HG02852 (cell line): ENCODE data around the gene ATP5PD.

Experiments used
- ATAC-seq: cut with Tn5 transposase; IDR thresholded peaks from one replicate; pipeline ENCODE4 v1.9.1; 2021; ENCODE audit warnings: mild to moderate bottlenecking, moderate library complexity; ENCODE audit not compliant: unreplicated experiment

ATP5PD gene

GRCh38 chr17:75046407-75047289 is at the start of gene ATP5PD, which contains the start of gene KCTD2:
TSS of gene ATP5PD (minus strand) at chr17:75046969. CDS start at chr17:75042650, 4,319 bp downstream.
TSS of gene KCTD2 (plus strand) at chr17:75047225. CDS start at chr17:75047251, 26 bp downstream.
- ATAC-seq: peak; percentile 92

GRCh38 chr17:75096082-75096625 is 49.4 kb upstream of the ATP5PD start:
- no peak for ATAC-seq

- ATAC-seq: no peak
Measured at GRCh38 chr17:75094871-75095399, 48.2 kb upstream of the ATP5PD start.

GRCh38 chr17:75093548-75094158 is 46.9 kb upstream of the ATP5PD start:
- ATAC-seq: no peak

GRCh38 chr17:75091855-75092327 is 45.1 kb upstream of the ATP5PD start:
- no peak for ATAC-seq

- ATAC-seq: no peak
Measured at GRCh38 chr17:75090871-75091854, 44.4 kb upstream of the ATP5PD start.

GRCh38 chr17:75088465-75089417 is 42.0 kb upstream of the ATP5PD start:
- ATAC-seq: no peak

GRCh38 chr17:75087558-75088453 is 41.0 kb upstream of the ATP5PD start, which contains the start of gene SLC16A5:
TSS of gene SLC16A5 (plus strand) at chr17:75087954. CDS start at chr17:75093637, 5,683 bp downstream.
- ATAC-seq: no peak

GRCh38 chr17:75087182-75087557 is 40.4 kb upstream of the ATP5PD start:
- ATAC-seq: no peak

- no peak for ATAC-seq
Measured at GRCh38 chr17:75086496-75087181, 39.9 kb upstream of the ATP5PD start.

- no peak for ATAC-seq
Measured at GRCh38 chr17:75084039-75084660, 37.4 kb upstream of the ATP5PD start.

- ATAC-seq: no peak
Measured at GRCh38 chr17:75082683-75083082, 35.9 kb upstream of the ATP5PD start.

- no peak for ATAC-seq
Measured at GRCh38 chr17:75081611-75082540, 35.1 kb upstream of the ATP5PD start.

- ATAC-seq: no peak
Measured at GRCh38 chr17:75079023-75079373, 32.2 kb upstream of the ATP5PD start.

- ATAC-seq: no peak
Measured at GRCh38 chr17:75078284-75079022, 31.7 kb upstream of the ATP5PD start.
